ENCODE results near the gene ACSM6. TPM values are rescaled to one million over a fixed set of nuclear protein-coding genes. Genes with fewer than 3 reads are reported as not detected.

The ACSM6 gene
- total RNA-seq, 1 experiment from 2014 or later: not detected

GRCh38 chr10:95261926-95262325, 67.9 kb downstream of the ACSM6 start:
- Mint-ChIP-seq H3K4me3 (no peak overlapping the region), H3K4me1 (peaks cover 42 to 50% of the 10 kb centered on the region in 2 experiments)

More at GRCh38 chr10:95261926-95262325, 67.9 kb downstream of the ACSM6 start:
- no peak for TF ChIP-seq CTCF (conservative IDR thresholded peaks at IDR 0.05)
- no peak overlapping the region for H3K56ac ChIP-seq (ENCODE audit: insufficient read length, low read depth, low read length)
- no peak for DNase-seq
- Mint-ChIP-seq H3K27ac (peak overlapping the region in 1 of 3 experiments; percentile 39; a peak in 1 of 7 replicates), H3K9me3 (peaks cover 6 to 11% of the 10 kb centered on the region in 2 experiments; a peak in 2 of 5 replicates), H3K36me3 (ENCODE audit: insufficient read depth in 1 of 3, low read depth in 3 of 3) (peaks cover 24 to 68% (median 58%) of the 10 kb centered on the region in 3 experiments), H3K27me3 (ENCODE audit: low read depth) (no peaks in the 10 kb centered on the region)
- no peak overlapping the region for H4K8ac ChIP-seq (replicated peaks; ENCODE audit: insufficient read length, low read depth, low read length)
- H2AK5ac ChIP-seq (ENCODE audit: insufficient read length, low read length): no peak overlapping the region
- H3K9ac ChIP-seq (ENCODE audit: extremely low read depth, insufficient read length, low read length): no peak overlapping the region
- H2BK5ac ChIP-seq (ENCODE audit: insufficient read length, low read length): no peak overlapping the region
- no peaks in the 10 kb centered on the region for H3K79me2 ChIP-seq (ENCODE audit: insufficient read depth, low read length)
- peaks cover 13% of the 10 kb centered on the region for H3K4me1 ChIP-seq (ENCODE audit: insufficient read depth, low read length)
- no peak overlapping the region for H3K4ac ChIP-seq (ENCODE audit: low read depth, low read length)
- peaks cover 4% of the 10 kb centered on the region for H3K79me1 ChIP-seq (ENCODE audit: insufficient read depth, low read depth, low read length, poor library complexity, severe bottlenecking)
- H3K4me2 ChIP-seq (ENCODE audit: insufficient read depth, insufficient read length, low read length): no peak overlapping the region
- no CpG with 5 or more reads among the region's 3 CpGs for WGBS (ENCODE audit: extremely low coverage, insufficient read length, low lambda C conversion rate)
- H4K91ac ChIP-seq (ENCODE audit: insufficient read length, low read depth, low read length): no peak overlapping the region
- H2BK120ac ChIP-seq (ENCODE audit: low read depth, low read length, poor library complexity, severe bottlenecking): no peak overlapping the region
- H3K9me3 ChIP-seq (ENCODE audit: control insufficient read depth, low read depth, low read length): no peaks in the 10 kb centered on the region
- no peak overlapping the region for H2AFZ ChIP-seq (ENCODE audit: low read length)
- no peak overlapping the region for H3K27ac ChIP-seq (ENCODE audit: insufficient read length, low read depth, low read length)
- no peaks in the 10 kb centered on the region for H3K27me3 ChIP-seq (ENCODE audit: insufficient read depth, low read length)
- no peak overlapping the region for H2BK20ac ChIP-seq (ENCODE audit: low read depth, low read length, poor library complexity, severe bottlenecking)
- no peak overlapping the region for H3K23ac ChIP-seq (ENCODE audit: insufficient read length, low read depth, low read length)
- H2BK15ac ChIP-seq (ENCODE audit: low read depth, low read length): no peak overlapping the region
- H3T11ph ChIP-seq (ENCODE audit: low read length): no peak overlapping the region
- no peak overlapping the region for H2BK12ac ChIP-seq (ENCODE audit: insufficient read length, low read depth, low read length)
- H3K14ac ChIP-seq (ENCODE audit: insufficient read depth, low read length): no peak overlapping the region
- H4K20me1 ChIP-seq (ENCODE audit: control insufficient read depth, insufficient read depth, insufficient read length): no peaks in the 10 kb centered on the region
- H4K5ac ChIP-seq (ENCODE audit: insufficient read length, low read depth, low read length): no peak overlapping the region
- no peaks in the 10 kb centered on the region for H3K23me2 ChIP-seq (ENCODE audit: insufficient read length, low read depth, low read length, poor library complexity, severe bottlenecking)
- H3K18ac ChIP-seq (ENCODE audit: insufficient read length, low read depth, low read length): no peak overlapping the region
